Measurements from ENCODE around the gene GCGR. TPM values are rescaled to one million over a fixed set of nuclear protein-coding genes. Genes with fewer than 3 reads are reported as not detected.
A peak's percentile ranks its signal among the peaks of the same experiment; 100 is the strongest.

GCGR gene
- polyA plus RNA-seq, 1 donor: not detected

- DNase-seq (ENCODE audit: low read depth): no peak
Measured at GRCh38 chr17:81846743-81847689, 43.1 kb downstream of the GCGR start.

- no peak for DNase-seq (ENCODE audit: low read depth)
Measured at GRCh38 chr17:81849457-81849856, 45.5 kb downstream of the GCGR start.

- DNase-seq (ENCODE audit: low read depth): no peak
Measured at GRCh38 chr17:81851423-81851822, 47.5 kb downstream of the GCGR start.

- no peak for DNase-seq (ENCODE audit: low read depth)
Measured at GRCh38 chr17:81852237-81852636, 48.3 kb downstream of the GCGR start.

GRCh38 chr17:81854974-81855774, 51.2 kb downstream of the GCGR start:
- no peak for DNase-seq (ENCODE audit: low read depth)

GRCh38 chr17:81858170-81858966, 54.4 kb downstream of the GCGR start:
- no peak for DNase-seq (ENCODE audit: low read depth)

GRCh38 chr17:81858967-81859905, 55.3 kb downstream of the GCGR start:
- DNase-seq (ENCODE audit: low read depth): no peak

- no peak for DNase-seq (ENCODE audit: low read depth)
Measured at GRCh38 chr17:81859906-81860755, 56.2 kb downstream of the GCGR start, which contains the start of gene P4HB. P4HB (minus strand) TSS chr17:81860535; CDS start chr17:81860471, 64 bp downstream.

- peak; percentile 100 for DNase-seq (ENCODE audit: low read depth)
Measured at GRCh38 chr17:81860756-81861568, 57.0 kb downstream of the GCGR start.

GRCh38 chr17:81863123-81863675, 59.2 kb downstream of the GCGR start:
- no peak for DNase-seq (ENCODE audit: low read depth)

Other genes starting within 250 kb of the GCGR start
- 57.9 TPM for gene NPLOC4, start 167.0 kb upstream of the GCGR start, polyA plus RNA-seq (ENCODE audit: insufficient read length)
- 1.2 TPM for gene TSPAN10, start 167.0 kb upstream of the GCGR start, polyA plus RNA-seq (ENCODE audit: insufficient read length)
- gene PDE6G, start 147.6 kb upstream of the GCGR start, polyA plus RNA-seq (ENCODE audit: insufficient read length): 3.9 TPM
- 9.4 TPM for gene OXLD1, start 137.5 kb upstream of the GCGR start, polyA plus RNA-seq (ENCODE audit: insufficient read length)
- 14.8 TPM for gene CCDC137, start 137.4 kb upstream of the GCGR start, polyA plus RNA-seq (ENCODE audit: insufficient read length)
- gene ARL16, start 120.4 kb upstream of the GCGR start, polyA plus RNA-seq (ENCODE audit: insufficient read length): 28.2 TPM
- 48.1 TPM for gene HGS, start 120.1 kb upstream of the GCGR start, polyA plus RNA-seq (ENCODE audit: insufficient read length)
- gene MRPL12, start 100.8 kb upstream of the GCGR start, polyA plus RNA-seq (ENCODE audit: insufficient read length): 54.9 TPM
- gene SLC25A10, start 91.9 kb upstream of the GCGR start, polyA plus RNA-seq (ENCODE audit: insufficient read length): 3.5 TPM
- 119 TPM for gene MCRIP1, start 29.1 kb downstream of the GCGR start, polyA plus RNA-seq (ENCODE audit: insufficient read length)
- gene PPP1R27, start 30.9 kb downstream of the GCGR start, polyA plus RNA-seq (ENCODE audit: insufficient read length): 90.6 TPM
- 412 TPM for gene P4HB, start 56.4 kb downstream of the GCGR start, polyA plus RNA-seq (ENCODE audit: insufficient read length)
- 160 TPM for gene ARHGDIA, start 67.2 kb downstream of the GCGR start, polyA plus RNA-seq (ENCODE audit: insufficient read length)
- gene ALYREF, start 87.4 kb downstream of the GCGR start, polyA plus RNA-seq (ENCODE audit: insufficient read length): 53.9 TPM
- 105 TPM for gene ANAPC11, start 87.6 kb downstream of the GCGR start, polyA plus RNA-seq (ENCODE audit: insufficient read length)
- gene NPB, start 98.1 kb downstream of the GCGR start, polyA plus RNA-seq (ENCODE audit: insufficient read length): 0.42 TPM
- gene PCYT2, start 107.2 kb downstream of the GCGR start, polyA plus RNA-seq (ENCODE audit: insufficient read length): 9.6 TPM
- gene SIRT7, start 114.0 kb downstream of the GCGR start, polyA plus RNA-seq (ENCODE audit: insufficient read length): 7.7 TPM
- gene MAFG, start 123.6 kb downstream of the GCGR start, polyA plus RNA-seq (ENCODE audit: insufficient read length): 16.3 TPM
- 59.5 TPM for gene PYCR1, start 133.2 kb downstream of the GCGR start, polyA plus RNA-seq (ENCODE audit: insufficient read length)
- 43.6 TPM for gene MYADML2, start 143.1 kb downstream of the GCGR start, polyA plus RNA-seq (ENCODE audit: insufficient read length)
- gene NOTUM, start 157.0 kb downstream of the GCGR start, polyA plus RNA-seq (ENCODE audit: insufficient read length): 4.9 TPM
- gene ASPSCR1, start 173.5 kb downstream of the GCGR start, polyA plus RNA-seq (ENCODE audit: insufficient read length): 22.2 TPM
- gene CENPX, start 218.7 kb downstream of the GCGR start, polyA plus RNA-seq (ENCODE audit: insufficient read length): 28.6 TPM
- 8.4 TPM for gene LRRC45, start 219.2 kb downstream of the GCGR start, polyA plus RNA-seq (ENCODE audit: insufficient read length)
- 6.0 TPM for gene RAC3, start 227.5 kb downstream of the GCGR start, polyA plus RNA-seq (ENCODE audit: insufficient read length)
- 32.8 TPM for gene DCXR, start 233.5 kb downstream of the GCGR start, polyA plus RNA-seq (ENCODE audit: insufficient read length)
- 31.0 TPM for gene RFNG, start 247.7 kb downstream of the GCGR start, polyA plus RNA-seq (ENCODE audit: insufficient read length)
- 69.4 TPM for gene GPS1, start 247.7 kb downstream of the GCGR start, polyA plus RNA-seq (ENCODE audit: insufficient read length)